Testis (tissue), 3 donors: Measurements from ENCODE around the gene ZNF212. TPM values are rescaled to one million over a fixed set of nuclear protein-coding genes. Genes with fewer than 3 reads are reported as not detected.
A peak's percentile ranks its signal among the peaks of the same experiment; 100 is the strongest.

Source experiments
- DNase-seq: peaks from one replicate; pipeline ENCODE4 v3.0.0-alpha.2; 2019
- H3K27ac ChIP-seq, 2 donors: fragments of 200-600 bp; sonication (generic); one replicate each; pipeline ENCODE4 v1.5.1; 2019
- H3K27me3 ChIP-seq: fragments of 200-600 bp; sonication (generic); one replicate; pipeline ENCODE4 v1.5.1; 2019
- H3K36me3 ChIP-seq: fragments of 200-600 bp; sonication (generic); one replicate; pipeline ENCODE4 v1.5.1; 2017; ENCODE audit warnings: low read depth; ENCODE audit errors: missing control alignments
- H3K4me1 ChIP-seq: fragments of 200-600 bp; sonication (generic); one replicate; pipeline ENCODE4 v1.5.1; 2019
- H3K4me3 ChIP-seq, 2 donors: fragments of 200-600 bp; sonication (generic); one replicate each; pipeline ENCODE4 v1.5.1; 2017 to 2019
- H3K9me3 ChIP-seq: fragments of 200-600 bp; sonication (generic); one replicate; pipeline ENCODE4 v1.5.1; 2017
- POLR2A ChIP-seq: fragments of 450-650 bp; IDR thresholded peaks from one replicate; pipeline ENCODE4 v1.6.1; 2017; ENCODE audit warnings: antibody characterized with exemption, mild to moderate bottlenecking, moderate library complexity
- WGBS, 2 donors: methylation state at CpG; one replicate each; pipeline ENCODE4 v1.1.5; 2018; 5-methylcytosine and 5-hydroxymethylcytosine counted together
- intact Hi-C: fragments of 100-400 bp; cut with DNase I; formaldehyde crosslinking; loops from one replicate; pipeline ENCODE4 v1.15.1; 2023; ENCODE audit warnings: low total_unique reads
- polyA plus RNA-seq: library from polyadenylated mRNA; stranded (reverse); fragments of 350-450 nt; fragmentation: Illumina TruSeq; extraction: RNeasy Lipid Tissue Mini Kit (QIAGEN cat#74804); gene quantifications from one replicate; pipeline ENCODE4 v1.2.3, GENCODE V29; 2014; ENCODE audit warnings: low read depth, low replicate concordance; ENCODE audit not compliant: insufficient read depth
- total RNA-seq, 2 donors: library from RNA; depleted of rRNA; stranded (reverse); fragments of >200 nt; gene quantifications; one replicate each; pipeline ENCODE4 v1.2.3, GENCODE V29; 2016
- TF ChIP-seq, protein P1 (sequence below), 3 experiments: fragments of 450-650 bp in 2 of 3; fragments of 200-600 bp in 1 of 3; sonication (generic) in 1 of 3; IDR thresholded peaks; one replicate each; pipeline ENCODE4 v1.5.1; 2016 to 2019; ENCODE audit warnings: antibody characterized with exemption in 3 of 3, mild to moderate bottlenecking in 2 of 3, moderate library complexity in 1 of 3

The ZNF212 gene
- total and polyA plus RNA-seq, 3 donors from 2014 or later, result 17.2 to 24.2 (median 23.1) TPM

DNA sequence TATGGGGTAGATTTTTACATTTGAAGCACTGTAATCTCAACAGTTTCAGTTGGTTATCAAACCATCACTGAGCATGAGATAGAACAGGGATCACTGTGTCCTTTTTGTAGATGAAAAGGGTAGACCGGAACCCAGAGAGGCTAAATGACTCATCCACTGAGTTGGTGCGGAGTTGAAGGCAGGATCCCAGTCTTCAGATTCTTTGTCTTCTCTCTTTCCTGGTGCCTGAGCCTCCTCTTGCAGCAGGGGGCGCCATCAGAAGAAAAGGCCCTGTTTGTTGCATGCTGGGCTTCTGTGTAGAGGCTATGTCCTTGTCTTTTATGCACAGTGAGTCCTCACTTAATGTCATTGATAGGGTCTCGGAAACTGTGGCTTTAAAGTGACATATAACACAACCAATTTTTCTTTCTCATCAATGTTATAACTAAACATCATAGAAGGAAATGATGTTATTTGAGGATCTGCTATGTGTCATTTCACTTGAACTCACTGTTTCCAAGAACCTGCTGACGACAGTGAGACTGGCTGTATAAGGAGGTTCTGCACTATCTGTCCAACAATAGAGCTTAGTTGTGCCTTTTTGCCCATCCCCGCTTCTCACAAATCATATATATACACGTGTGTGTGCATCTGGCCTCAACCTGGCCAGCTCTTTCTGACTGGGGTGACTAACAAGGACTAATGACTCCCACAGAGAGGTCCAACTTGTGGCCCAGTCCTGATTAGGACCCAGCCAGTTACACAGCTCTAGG lies 29.8 kb upstream of the ZNF212 start:
- intact Hi-C loops, result no loop called here
- no peak for TF ChIP-seq POLR2A
- TF ChIP-seq, protein P1, sequence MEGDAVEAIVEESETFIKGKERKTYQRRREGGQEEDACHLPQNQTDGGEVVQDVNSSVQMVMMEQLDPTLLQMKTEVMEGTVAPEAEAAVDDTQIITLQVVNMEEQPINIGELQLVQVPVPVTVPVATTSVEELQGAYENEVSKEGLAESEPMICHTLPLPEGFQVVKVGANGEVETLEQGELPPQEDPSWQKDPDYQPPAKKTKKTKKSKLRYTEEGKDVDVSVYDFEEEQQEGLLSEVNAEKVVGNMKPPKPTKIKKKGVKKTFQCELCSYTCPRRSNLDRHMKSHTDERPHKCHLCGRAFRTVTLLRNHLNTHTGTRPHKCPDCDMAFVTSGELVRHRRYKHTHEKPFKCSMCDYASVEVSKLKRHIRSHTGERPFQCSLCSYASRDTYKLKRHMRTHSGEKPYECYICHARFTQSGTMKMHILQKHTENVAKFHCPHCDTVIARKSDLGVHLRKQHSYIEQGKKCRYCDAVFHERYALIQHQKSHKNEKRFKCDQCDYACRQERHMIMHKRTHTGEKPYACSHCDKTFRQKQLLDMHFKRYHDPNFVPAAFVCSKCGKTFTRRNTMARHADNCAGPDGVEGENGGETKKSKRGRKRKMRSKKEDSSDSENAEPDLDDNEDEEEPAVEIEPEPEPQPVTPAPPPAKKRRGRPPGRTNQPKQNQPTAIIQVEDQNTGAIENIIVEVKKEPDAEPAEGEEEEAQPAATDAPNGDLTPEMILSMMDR (IDR thresholded peaks at IDR 0.05), result peak in 2 of 3 experiments; percentile 21 to 32
- H3K27ac ChIP-seq, result no peak overlapping the region
- 72 to 73% methylated on average over 7 of the region's 7 CpGs for WGBS, 2 donors
- H3K36me3 ChIP-seq, result no peaks in the 10 kb centered on the region
- no peaks in the 10 kb centered on the region for H3K4me1 ChIP-seq
- peak; percentile 55 for DNase-seq
- no peaks in the 10 kb centered on the region for H3K9me3 ChIP-seq
- no peaks in the 10 kb centered on the region for H3K27me3 ChIP-seq
- no peak overlapping the region for H3K4me3 ChIP-seq

DNA sequence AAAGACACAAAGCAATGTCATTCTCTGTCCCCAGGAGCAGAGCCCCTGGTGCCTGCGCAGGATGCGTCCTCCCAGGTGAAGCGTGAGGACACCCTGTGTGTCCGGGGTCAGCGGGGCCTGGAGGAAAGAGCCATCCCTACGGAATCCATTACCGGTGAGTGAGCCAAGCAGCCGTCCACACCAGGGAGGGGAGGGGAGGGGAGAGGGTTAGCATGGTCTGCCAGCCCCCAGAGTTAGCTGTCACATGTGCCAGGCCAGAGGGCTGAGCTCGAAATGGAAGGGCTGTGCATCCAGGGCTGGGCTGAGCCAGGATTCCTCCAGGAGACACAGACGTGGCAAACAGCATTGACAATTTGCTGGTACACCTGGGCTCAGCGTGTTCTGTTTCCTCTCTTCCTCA lies 28.9 kb upstream of the ZNF212 start:
- H3K27ac ChIP-seq, result no peak overlapping the region
- WGBS, 2 donors, result 82 to 90% methylated on average over 6 to 11 of the region's 11 CpGs
- no peaks in the 10 kb centered on the region for H3K36me3 ChIP-seq
- H3K4me1 ChIP-seq, result no peaks in the 10 kb centered on the region
- no peaks in the 10 kb centered on the region for H3K27me3 ChIP-seq
- H3K9me3 ChIP-seq, result no peaks in the 10 kb centered on the region
- no peak overlapping the region for H3K4me3 ChIP-seq
- no peak for TF ChIP-seq POLR2A
- TF ChIP-seq, protein P1 (IDR thresholded peaks at IDR 0.05), result no peak
- DNase-seq, result no peak
- intact Hi-C loops, result no loop called here

DNA sequence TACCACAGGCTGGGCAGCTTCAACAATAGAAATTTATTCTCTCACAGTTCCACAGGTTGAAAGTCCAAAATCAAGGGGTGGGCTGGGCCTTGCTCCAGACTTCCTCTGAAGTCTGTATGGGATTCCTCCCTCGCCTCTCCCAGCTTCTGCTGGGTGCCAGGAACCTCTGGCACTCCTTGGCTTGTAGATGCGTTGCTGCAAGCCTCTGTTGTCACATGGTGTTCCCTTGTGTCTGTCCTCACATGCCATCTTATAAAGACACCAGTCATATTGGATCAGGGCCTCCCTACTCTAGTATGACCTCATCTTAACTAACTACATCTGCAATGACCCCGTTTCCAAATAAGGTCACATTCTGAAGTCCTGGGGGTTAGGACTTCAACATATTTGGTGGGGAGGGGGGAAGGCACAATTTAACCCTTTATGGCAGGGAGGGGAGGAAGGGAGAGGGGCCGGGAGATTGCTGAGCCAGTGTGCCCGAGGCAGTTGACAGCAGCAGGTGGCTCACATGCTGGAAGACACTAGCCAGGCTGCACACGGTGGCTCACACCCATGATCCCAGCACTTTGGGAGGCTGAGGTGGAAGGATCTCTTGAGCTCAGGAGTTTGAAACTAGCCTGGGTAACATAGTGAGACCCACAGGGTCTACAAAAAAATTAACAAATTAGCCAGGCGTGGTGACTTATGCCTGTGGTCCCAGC lies 25.3 kb upstream of the ZNF212 start:
- no peak overlapping the region for H3K4me3 ChIP-seq
- H3K9me3 ChIP-seq, result no peaks in the 10 kb centered on the region
- WGBS, 2 donors, result 74 to 79% methylated on average over 7 of the region's 7 CpGs
- H3K27me3 ChIP-seq, result no peaks in the 10 kb centered on the region
- TF ChIP-seq, protein P1 (IDR thresholded peaks at IDR 0.05), result no peak
- no peak for TF ChIP-seq POLR2A
- no peaks in the 10 kb centered on the region for H3K36me3 ChIP-seq
- H3K27ac ChIP-seq, result no peak overlapping the region
- no peaks in the 10 kb centered on the region for H3K4me1 ChIP-seq
- intact Hi-C loops, result no loop called here
- no peak for DNase-seq

DNA sequence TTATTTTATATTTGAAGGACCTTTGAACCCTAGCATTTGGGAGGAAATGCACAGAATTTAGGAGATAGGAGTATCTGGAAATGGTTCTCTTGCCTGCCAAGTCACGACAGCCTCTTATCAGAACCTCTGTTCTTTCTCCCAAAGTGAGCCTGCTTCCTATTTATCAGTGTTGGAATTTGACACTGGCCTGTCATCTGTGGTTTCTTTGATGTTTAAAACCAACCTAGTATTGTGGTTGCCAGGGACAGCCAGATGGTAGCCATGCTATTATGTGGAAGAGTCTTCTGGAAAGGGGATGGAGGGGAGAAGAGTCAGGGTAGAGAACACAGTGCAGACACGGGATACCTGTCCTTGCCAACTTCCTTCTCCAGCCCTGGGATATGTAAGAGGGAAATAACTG lies 23.0 kb upstream of the ZNF212 start:
- H3K27ac ChIP-seq, result no peak overlapping the region
- no peaks in the 10 kb centered on the region for H3K4me1 ChIP-seq
- H3K9me3 ChIP-seq, result no peaks in the 10 kb centered on the region
- DNase-seq, result no peak
- H3K27me3 ChIP-seq, result no peaks in the 10 kb centered on the region
- 55 to 88% methylated on average over 2 of the region's 2 CpGs for WGBS, 2 donors
- H3K36me3 ChIP-seq, result no peaks in the 10 kb centered on the region
- no peak overlapping the region for H3K4me3 ChIP-seq
- TF ChIP-seq, protein P1 (IDR thresholded peaks at IDR 0.05), result no peak
- no peak for TF ChIP-seq POLR2A
- intact Hi-C loops, result no loop called here
